Activated T-helper 1 cell treated with anti-CD3 and anti-CD28 coated beads, Interleukin-12 subunit alpha, Interleukin-12 subunit beta, Interleukin-2, Interleukin-4 antibody, amounts not matched to agents 30 ng/mL and 10 ng/mL and 1 ng/mL, durations not matched to agents 14 hours and 24 hours and 36 hours (primary cell): ENCODE data around the gene GNAI3. TPM values are rescaled to one million over a fixed set of nuclear protein-coding genes. Genes with fewer than 3 reads are reported as not detected.

Experiments used
- DNase-seq: peaks from one replicate; pipeline ENCODE4 v3.0.0; 2021; ENCODE audit warnings: low spot score
- H3K27ac Mint-ChIP-seq: one replicate; pipeline ENCODE4 v1.8.0; 2021; ENCODE audit warnings: mild to moderate bottlenecking, mixed read lengths
- H3K27me3 Mint-ChIP-seq: one replicate; pipeline ENCODE4 v1.8.0; 2022; ENCODE audit warnings: mild to moderate bottlenecking, moderate library complexity, mixed read lengths; ENCODE audit not compliant: insufficient read depth
- H3K36me3 Mint-ChIP-seq: one replicate; pipeline ENCODE4 v1.8.0; 2021; ENCODE audit warnings: low read depth, mixed read lengths
- H3K4me1 Mint-ChIP-seq: one replicate; pipeline ENCODE4 v1.8.0; 2021; ENCODE audit warnings: low read depth, mixed read lengths
- H3K4me3 Mint-ChIP-seq: one replicate; pipeline ENCODE4 v1.8.0; 2021; ENCODE audit warnings: mild to moderate bottlenecking, moderate library complexity, mixed read lengths
- H3K9me3 Mint-ChIP-seq: one replicate; pipeline ENCODE4 v1.8.0; 2021; ENCODE audit warnings: mixed read lengths
- intact Hi-C: fragments of 100-400 bp; cut with micrococcal nuclease; formaldehyde crosslinking; loops from one replicate; pipeline ENCODE4 v1.15.1; 2024
- total RNA-seq: library from RNA; stranded (reverse); gene quantifications from 2 replicates; pipeline ENCODE4 v1.2.3, GENCODE V29; 2022

GNAI3 gene
- total RNA-seq, 1 donor from 2014 or later, result 8.4 TPM

DNA sequence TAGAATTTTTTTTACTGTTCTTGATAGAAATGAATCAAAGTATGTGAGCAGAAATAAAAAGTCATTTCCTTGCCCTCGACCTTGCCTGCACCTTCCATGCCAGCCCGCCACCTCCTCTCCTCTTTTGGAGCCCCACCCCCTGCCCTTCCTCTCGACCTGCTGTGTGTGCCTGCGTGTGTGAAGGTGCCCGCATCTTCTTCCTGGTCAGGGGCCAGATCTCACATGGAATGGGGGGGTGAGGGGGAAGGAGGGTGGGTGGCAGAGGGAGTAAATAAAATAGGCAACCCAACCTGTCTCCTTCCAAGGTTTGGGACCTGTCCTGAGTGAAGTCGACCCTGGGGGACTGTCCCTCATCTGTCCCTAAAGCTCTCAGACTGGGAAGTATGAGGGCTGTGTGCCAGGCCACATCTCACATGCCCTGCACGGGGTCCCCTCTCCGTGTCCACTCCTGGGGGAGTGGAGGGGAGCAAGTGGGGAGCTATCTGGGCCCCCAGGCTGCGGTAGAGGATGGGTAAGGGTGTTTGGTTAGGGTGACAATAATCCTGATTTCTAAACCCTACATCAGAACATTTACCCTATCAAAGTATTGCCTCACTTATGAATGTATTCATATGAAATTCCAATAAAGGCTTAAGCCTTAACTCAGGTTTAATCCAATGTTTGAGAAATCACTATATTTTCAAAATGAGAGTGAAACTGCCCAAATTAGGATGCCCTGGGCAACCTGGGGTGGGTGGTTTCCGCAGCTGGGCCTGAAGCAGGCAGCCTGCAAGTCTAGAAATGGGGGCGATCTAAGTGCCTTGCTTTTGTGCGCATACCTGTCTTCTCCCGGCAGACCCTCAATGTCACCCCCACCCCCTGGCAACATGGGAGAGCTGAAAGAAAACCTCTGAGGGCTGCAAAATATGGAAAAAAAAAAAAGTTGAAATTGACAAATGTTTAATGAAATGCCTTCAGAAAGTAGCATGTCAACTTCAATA lies 86.6 kb downstream of the GNAI3 start:
- H3K9me3 Mint-ChIP-seq, result no peaks in the 10 kb centered on the region
- peaks cover 6% of the 10 kb centered on the region for H3K36me3 Mint-ChIP-seq
- no peak overlapping the region for H3K4me3 Mint-ChIP-seq
- intact Hi-C loops, result no loop called here
- H3K27me3 Mint-ChIP-seq, result peaks cover 1% of the 10 kb centered on the region
- no peak overlapping the region for H3K27ac Mint-ChIP-seq
- DNase-seq, result no peak
- H3K4me1 Mint-ChIP-seq, result peaks cover 15% of the 10 kb centered on the region

DNA sequence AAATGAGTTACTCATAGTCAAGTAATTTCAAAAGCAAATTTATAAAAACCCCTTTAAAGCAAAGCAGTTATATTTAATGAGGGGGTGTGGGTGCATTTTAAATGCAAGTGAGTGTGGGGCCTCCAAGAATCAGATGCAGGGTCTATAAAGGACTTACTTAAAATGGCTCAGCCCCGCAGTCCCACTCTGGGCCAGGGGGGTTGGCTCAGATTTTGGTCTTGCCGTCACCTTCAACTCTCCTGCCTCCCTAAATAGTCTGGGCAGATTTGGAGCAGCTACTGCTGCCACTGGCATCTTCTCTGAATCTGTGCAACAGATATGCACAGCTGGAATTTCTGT lies 87.4 kb downstream of the GNAI3 start:
- DNase-seq, result no peak
- Mint-ChIP-seq H3K27me3 (peaks cover 3% of the 10 kb centered on the region), H3K36me3 (peaks cover 5% of the 10 kb centered on the region), H3K27ac (no peak overlapping the region), H3K9me3 (no peaks in the 10 kb centered on the region), H3K4me3 (no peak overlapping the region), H3K4me1 (peaks cover 17% of the 10 kb centered on the region)
- intact Hi-C loops, result no loop called here

DNA sequence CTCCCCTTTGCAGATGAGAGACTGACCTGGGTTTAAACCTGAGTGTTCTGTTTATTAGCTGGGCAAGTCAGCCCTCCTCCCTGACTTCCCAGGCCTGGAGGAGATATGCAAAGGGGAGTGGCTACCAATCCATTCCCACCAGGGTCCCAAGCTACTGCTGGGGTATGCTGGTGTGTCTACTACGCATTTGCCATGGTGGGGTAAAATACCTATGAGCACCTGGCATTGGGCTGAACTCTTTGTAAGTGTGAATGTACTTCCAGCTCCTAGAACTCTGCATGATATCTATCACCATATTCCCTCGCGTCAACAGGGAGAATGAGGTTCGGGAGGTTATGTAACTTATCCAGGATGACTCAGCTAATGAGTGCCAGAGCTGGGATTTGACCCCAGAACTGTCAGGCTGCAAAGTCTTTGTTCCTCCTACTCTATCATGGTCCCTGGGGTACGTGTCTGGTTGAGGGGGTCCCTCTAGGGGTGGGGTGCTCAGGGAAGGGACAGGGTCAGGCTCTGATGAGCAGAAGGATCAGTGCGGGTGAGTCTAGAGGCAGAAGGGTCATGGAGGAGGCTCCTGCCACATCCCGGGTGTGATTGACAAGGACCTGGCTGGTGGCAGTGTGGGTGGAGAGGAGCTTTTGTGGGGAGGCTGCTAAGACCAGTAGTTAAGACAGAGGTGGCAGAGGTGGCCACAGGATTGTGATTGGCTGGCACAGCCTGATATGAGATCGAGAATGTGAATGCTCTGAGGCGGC lies 88.0 kb downstream of the GNAI3 start:
- H3K9me3 Mint-ChIP-seq, result no peaks in the 10 kb centered on the region
- peaks cover 17% of the 10 kb centered on the region for H3K4me1 Mint-ChIP-seq
- no peak for DNase-seq
- no peak overlapping the region for H3K4me3 Mint-ChIP-seq
- peaks cover 3% of the 10 kb centered on the region for H3K27me3 Mint-ChIP-seq
- H3K36me3 Mint-ChIP-seq, result peaks cover 5% of the 10 kb centered on the region
- no peak overlapping the region for H3K27ac Mint-ChIP-seq
- intact Hi-C loops, result no loop called here

DNA sequence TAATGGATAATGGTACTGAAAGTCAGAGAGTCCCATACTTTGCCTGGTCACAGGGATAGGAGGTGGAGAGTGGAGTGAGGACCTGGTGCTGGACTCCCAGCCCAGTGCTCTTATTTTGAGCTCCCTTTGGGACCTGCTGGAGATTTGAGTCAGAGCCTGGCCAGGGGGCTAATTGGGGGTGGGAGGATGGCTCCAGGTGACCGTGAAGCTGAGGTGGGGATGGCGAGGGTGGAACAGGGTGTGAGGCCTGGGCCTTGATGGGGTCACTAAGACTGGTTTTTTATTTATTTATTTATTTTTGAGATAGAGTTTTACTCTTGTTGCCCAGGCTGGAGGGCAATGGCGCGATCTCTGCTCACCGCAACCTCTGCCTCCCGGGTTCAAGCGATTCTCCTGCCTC lies 89.0 kb downstream of the GNAI3 start:
- intact Hi-C loops, result no loop called here
- no peak for DNase-seq
- Mint-ChIP-seq H3K36me3 (peaks cover 2% of the 10 kb centered on the region), H3K9me3 (no peaks in the 10 kb centered on the region), H3K27me3 (peaks cover 3% of the 10 kb centered on the region), H3K4me3 (no peak overlapping the region), H3K27ac (no peak overlapping the region), H3K4me1 (peaks cover 23% of the 10 kb centered on the region)

DNA sequence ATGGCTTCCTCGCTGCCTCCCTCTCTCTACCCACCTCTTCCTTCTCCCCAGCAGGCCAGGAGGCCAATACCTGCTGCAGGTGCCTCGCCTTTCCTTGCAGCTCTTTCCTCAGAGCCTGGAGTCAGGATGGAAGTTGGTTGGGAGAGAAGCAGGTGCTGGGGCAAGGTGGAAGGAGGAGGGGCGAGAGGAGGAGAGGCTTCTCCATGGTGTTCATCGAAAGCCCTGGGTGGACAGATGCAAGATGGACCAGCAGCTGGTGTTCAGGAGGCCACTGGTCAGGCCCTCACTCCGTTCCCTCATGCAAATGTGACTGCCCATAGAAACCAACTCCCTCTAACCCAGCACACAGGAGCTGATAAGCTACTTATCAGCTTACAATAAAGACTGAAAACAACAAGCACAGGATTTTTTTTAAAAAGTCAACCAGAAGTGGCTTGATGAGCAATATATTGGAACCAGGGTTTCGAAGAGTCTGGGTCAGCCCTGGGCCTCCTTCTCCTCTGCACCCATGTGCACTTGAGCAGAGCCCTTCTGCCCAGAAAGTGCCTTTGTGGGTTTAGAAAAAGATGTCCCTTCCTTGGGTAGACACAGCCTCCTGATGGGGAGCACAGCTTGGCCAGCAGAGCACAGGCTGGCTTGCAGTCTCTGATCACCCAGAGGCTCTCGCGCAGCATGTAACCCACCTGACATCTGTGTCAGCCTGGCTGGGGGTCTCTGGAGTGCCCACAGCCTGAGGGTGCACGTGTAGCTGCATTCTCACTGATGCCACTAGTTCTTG lies 90.8 kb downstream of the GNAI3 start:
- DNase-seq, result no peak
- no peaks in the 10 kb centered on the region for H3K9me3 Mint-ChIP-seq
- H3K27me3 Mint-ChIP-seq, result peaks cover 3% of the 10 kb centered on the region
- peaks cover 26% of the 10 kb centered on the region for H3K4me1 Mint-ChIP-seq
- H3K36me3 Mint-ChIP-seq, result no peaks in the 10 kb centered on the region
- H3K27ac Mint-ChIP-seq, result no peak overlapping the region
- intact Hi-C loops, result no loop called here
- H3K4me3 Mint-ChIP-seq, result no peak overlapping the region

DNA sequence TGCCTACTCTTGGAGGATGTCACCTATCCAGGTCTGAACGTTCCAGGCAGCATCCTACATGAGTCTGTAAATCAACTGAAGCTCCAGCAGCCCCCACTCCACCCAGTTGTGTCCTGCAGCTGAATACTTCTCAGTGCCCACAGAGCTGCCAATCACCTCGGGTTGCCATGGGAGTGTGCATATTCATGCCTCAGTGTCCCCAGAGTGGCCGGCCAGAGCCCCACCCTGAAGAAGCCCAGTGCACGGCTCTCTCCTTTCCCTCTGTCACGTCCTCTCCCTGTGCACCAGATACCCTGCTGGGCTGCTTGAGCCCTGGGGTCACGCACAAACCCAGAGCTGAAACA lies 91.4 kb downstream of the GNAI3 start:
- Mint-ChIP-seq H3K4me3 (no peak overlapping the region), H3K9me3 (no peaks in the 10 kb centered on the region), H3K4me1 (peaks cover 21% of the 10 kb centered on the region), H3K27ac (no peak overlapping the region), H3K36me3 (no peaks in the 10 kb centered on the region), H3K27me3 (peaks cover 3% of the 10 kb centered on the region)
- no peak for DNase-seq
- intact Hi-C loops, result loop anchor here (1.0 kb wide), 2 partner anchors 16 to 94 kb away; partner anchors contain the start of gene GSTM4

DNA sequence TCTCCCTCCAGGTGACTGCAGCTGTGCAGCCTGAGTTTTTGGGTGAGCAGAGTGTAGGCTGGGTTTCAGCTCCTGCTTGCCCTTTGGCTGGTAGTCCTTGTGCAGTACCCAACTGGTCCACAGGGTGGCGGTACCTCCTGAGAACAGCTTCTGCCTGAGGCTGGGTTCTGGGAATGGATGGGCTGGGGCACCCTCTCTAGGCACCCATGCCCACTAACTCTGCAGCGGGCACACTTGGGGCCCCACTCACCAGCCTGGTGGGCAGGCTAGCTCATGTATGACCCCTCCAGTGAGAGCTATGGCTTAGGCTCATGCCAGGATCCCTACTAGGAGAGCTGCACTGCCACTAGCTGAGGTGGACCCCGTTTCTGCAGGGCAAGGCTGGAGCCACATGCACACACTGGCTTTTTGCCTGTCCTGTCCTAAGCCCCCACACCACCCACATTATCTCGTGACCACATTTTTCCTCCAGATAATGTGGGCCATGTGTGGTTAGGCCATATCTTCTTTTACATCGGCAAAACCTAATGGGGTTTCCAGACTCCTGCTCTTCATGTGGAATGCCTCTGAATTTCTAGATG lies 92.0 kb downstream of the GNAI3 start:
- no peaks in the 10 kb centered on the region for H3K36me3 Mint-ChIP-seq
- no peak overlapping the region for H3K4me3 Mint-ChIP-seq
- H3K27ac Mint-ChIP-seq, result no peak overlapping the region
- H3K27me3 Mint-ChIP-seq, result peaks cover 3% of the 10 kb centered on the region
- DNase-seq, result peak; percentile 82
- no peaks in the 10 kb centered on the region for H3K9me3 Mint-ChIP-seq
- intact Hi-C loops, result loop anchor here (1.0 kb wide), 2 partner anchors 16 to 94 kb away; partner anchors contain the start of gene GSTM4
- H3K4me1 Mint-ChIP-seq, result peaks cover 15% of the 10 kb centered on the region

DNA sequence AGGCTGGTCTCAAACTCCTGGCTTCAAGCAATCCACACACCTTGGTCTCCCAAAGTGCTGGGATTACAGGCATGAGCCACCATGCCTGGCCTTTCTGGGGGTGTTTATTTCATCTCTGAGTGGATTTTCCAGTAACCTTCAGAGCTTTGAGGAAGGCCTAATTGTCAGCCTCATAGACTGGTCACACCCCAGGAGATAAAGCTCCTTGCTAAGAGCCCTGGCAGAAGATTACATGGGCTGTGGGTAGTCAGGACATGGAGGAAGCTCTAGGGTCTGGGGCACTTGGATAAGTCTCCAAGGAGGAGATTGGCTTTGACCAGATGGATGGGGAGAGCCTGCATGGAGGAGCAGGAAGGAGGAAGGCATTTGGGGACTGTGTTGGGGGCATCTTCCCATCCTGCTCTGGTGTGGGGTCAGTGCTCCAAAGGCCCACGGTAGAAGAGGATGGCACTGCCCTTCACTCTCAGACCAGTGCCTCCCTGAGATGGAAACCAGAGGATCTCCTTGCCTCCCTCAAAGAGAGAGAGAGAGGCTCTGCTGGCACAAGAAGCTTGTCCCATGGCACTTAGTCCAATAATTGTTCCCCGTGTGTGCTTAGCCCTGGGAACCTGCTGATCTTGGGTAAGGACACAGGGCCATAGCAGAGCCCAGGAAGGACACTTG lies 92.8 kb downstream of the GNAI3 start:
- Mint-ChIP-seq H3K9me3 (no peaks in the 10 kb centered on the region), H3K4me3 (no peak overlapping the region), H3K27ac (no peak overlapping the region), H3K27me3 (peaks cover 3% of the 10 kb centered on the region), H3K4me1 (peaks cover 14% of the 10 kb centered on the region), H3K36me3 (no peaks in the 10 kb centered on the region)
- DNase-seq, result no peak
- intact Hi-C loops, result no loop called here

DNA sequence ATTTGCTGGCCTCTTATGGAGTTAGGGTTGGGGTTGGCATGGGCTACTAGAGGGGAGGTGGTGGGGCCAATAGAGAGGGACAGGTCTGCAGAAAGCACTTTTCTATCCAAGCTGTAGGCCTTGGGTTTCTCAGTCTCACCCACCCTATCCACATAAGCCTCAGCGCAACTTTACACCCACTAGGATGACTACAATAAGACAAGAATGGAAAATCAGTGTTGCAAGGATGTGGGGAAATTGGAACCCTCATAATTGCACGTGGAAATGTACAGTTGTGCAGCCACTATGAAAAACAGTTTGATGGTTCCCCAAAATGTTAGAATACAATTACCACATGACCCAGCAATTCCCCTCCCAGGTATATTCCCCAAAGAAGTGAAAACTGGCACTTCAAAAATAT lies 93.4 kb downstream of the GNAI3 start:
- peaks cover 14% of the 10 kb centered on the region for H3K4me1 Mint-ChIP-seq
- intact Hi-C loops, result loop anchor here (2.0 kb wide), 1 partner anchor 45 kb away; the partner anchor contains the start of gene GSTM1
- DNase-seq, result no peak
- no peaks in the 10 kb centered on the region for H3K36me3 Mint-ChIP-seq
- no peaks in the 10 kb centered on the region for H3K9me3 Mint-ChIP-seq
- H3K27ac Mint-ChIP-seq, result no peak overlapping the region
- H3K4me3 Mint-ChIP-seq, result no peak overlapping the region
- peaks cover 3% of the 10 kb centered on the region for H3K27me3 Mint-ChIP-seq

DNA sequence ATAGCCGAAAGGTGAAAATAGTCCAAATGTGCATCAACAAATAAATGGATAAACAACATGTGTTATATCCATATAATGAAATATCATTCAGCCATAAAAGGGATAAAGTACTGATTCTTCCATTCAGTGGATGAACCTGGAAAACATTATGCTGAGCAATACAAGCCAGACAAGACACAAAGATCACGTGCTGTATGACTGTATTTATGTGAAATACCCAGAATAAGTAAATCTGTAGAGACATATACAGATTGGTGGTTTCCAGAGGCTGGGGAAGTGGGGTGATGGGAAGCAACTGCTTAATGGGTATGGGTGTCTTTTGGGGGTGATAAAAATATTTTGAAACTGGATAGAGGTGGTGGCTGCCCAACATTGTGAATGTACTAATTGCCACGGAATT lies 94.2 kb downstream of the GNAI3 start:
- Mint-ChIP-seq H3K27me3 (peaks cover 5% of the 10 kb centered on the region), H3K9me3 (no peaks in the 10 kb centered on the region), H3K4me3 (no peak overlapping the region), H3K27ac (no peak overlapping the region), H3K36me3 (no peaks in the 10 kb centered on the region), H3K4me1 (peaks cover 14% of the 10 kb centered on the region)
- no peak for DNase-seq
- intact Hi-C loops, result loop anchor here (1.0 to 2.0 kb wide), 6 partner anchors 44 to 369 kb away; partner anchors contain the start of genes AHCYL1, GNAI3 and GSTM1

DNA sequence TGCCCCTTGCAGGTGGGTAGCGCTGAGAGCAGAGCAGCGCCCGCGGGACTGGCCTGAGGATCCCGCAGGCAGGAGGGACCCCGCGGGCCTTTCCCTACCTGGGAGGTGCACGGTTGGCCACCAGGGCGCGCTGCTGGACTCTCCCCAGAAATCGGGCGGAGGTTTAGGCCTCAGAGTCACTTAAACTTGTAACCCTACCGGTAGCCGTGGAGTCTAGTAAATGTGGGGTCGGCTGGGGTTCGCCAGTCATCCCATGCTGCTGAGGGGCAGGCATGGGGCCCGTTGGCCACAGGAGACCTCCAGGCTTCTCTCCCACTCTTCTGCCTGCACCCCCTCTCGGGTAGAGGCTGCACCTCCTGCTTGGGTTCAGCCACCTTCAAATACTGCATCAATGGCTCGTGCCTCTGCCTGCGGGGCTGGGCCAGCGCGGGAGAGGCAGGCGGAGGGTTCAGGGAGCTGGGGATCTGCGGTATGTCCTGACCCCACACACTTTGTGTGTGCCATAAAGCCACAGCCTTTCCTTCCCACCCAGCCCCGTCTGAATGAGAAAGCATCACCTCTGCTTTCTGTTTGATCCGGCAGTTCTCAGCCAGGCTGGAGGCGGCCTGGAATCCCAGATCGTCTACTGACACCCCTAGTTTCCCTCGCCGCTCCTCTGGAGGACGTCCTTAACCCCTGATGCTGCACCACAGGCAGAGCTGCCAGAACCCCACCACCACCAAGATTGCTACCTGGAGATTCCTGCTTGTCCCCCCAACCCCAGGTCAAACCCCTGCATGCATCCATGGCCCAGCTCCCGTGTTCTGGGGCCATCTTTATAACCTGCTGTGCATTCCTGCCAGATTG lies 95.2 kb downstream of the GNAI3 start:
- H3K27me3 Mint-ChIP-seq, result peaks cover 5% of the 10 kb centered on the region
- H3K36me3 Mint-ChIP-seq, result no peaks in the 10 kb centered on the region
- no peak overlapping the region for H3K4me3 Mint-ChIP-seq
- no peaks in the 10 kb centered on the region for H3K9me3 Mint-ChIP-seq
- intact Hi-C loops, result loop anchor here (1.0 to 2.0 kb wide), 6 partner anchors 43 to 368 kb away; partner anchors contain the start of genes AHCYL1, GNAI3 and GSTM1
- H3K4me1 Mint-ChIP-seq, result peaks cover 14% of the 10 kb centered on the region
- DNase-seq, result peak; percentile 82
- no peak overlapping the region for H3K27ac Mint-ChIP-seq
